Renal pelvis (tissue), 4 donors: ENCODE data around the gene SEMA5A. TPM values are rescaled to one million over a fixed set of nuclear protein-coding genes. Genes with fewer than 3 reads are reported as not detected.

ENCODE experiments used
- DNase-seq: peaks from one replicate; pipeline ENCODE4 v3.0.0-alpha.2; 2013
- polyA plus RNA-seq, 3 donors: library from polyadenylated mRNA; unstranded; fragments of 120-200 nt; gene quantifications; one replicate each; pipeline ENCODE4 v1.2.1, GENCODE V29; 2013; ENCODE audit not compliant: insufficient read length in 3 of 3

SEMA5A gene
- polyA plus RNA-seq, 3 donors, result 32.5 to 44.8 (median 42.8) TPM

DNA sequence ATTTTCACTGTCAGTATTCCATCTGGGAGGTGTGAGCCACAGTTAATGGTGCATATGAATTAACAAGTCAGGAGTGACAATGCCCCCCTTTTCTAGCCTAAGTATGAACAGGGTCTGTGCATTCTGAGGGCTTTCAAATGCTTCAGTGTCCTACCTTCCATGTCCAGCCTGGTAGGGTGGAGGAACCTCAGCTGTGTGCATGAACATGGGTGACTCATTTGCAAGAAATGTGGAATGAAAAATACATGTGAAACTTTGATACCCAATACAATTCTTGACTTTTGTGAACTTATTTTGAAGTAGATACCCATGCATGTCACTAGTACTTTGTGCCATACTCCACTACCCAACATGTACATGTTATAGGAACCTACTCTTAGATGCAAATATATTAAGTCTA lies 375.8 kb downstream of the SEMA5A start:
- no peak for DNase-seq

GRCh38 chr5:9169557-9169902 lies 376.3 kb downstream of the SEMA5A start:
- DNase-seq, result no peak

- no peak for DNase-seq
Measured at GRCh38 chr5:9168791-9169556, 376.9 kb downstream of the SEMA5A start.

- DNase-seq, result no peak
Measured at GRCh38 chr5:9166202-9167112, 379.4 kb downstream of the SEMA5A start.

DNA sequence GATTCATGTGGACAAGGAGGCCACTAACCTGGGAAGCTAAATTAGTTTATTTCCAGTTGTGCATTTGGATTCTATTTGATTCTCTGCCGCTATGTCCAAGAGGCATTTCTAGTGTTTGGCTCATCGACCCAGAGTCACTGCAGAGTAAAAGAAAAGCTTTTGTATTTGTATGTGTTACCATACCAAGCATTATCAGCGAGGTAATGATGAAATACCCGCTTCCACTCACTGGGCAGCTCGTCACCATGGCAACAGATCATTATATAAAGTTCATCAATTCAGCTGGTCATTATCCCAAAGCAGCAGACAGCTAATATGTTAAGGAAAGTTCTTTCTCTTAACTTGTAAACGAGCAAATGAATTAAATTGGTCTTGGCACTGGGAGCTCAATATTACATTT lies 380.3 kb downstream of the SEMA5A start:
- no peak for DNase-seq

GRCh38 chr5:9160747-9161146 lies 385.1 kb downstream of the SEMA5A start:
- peak; percentile 9 for DNase-seq

DNA sequence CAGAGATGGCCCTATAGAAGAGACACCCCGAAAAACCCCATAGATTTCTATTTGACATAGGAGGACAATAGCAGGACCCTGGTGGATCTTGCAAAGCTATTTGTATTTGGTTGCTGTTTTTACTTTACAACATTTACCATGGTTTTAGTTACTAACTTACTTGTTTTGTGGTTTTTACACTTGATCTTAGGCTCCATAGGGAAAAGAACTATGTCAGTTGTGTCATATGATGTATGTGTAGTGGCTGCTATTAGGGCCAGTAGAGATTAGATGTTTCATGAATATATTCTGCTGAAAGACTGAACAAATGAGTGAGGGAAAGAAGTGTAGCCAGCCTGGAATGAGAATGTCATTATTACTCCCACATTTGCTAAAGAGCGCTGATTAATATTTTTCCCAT lies 388.1 kb downstream of the SEMA5A start:
- no peak for DNase-seq

DNA sequence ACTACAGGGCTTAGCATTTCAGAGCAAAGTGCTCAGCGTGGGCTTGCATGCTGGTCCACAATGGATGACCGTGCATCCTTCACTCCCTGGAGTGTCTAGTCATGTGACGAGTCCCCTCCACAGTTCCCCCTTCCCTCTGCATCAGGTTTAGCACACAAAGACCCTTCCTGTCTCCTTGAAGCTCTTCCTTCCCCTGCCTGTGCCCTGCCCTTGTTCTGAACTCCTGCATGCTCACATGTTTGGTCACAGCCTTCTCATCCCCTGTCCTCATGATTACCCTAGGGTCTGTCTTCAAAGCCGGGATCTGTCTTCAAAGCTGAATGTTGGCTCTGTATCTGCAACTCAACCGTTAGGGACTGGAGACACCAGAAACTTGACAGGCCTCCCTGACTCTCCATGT lies 388.9 kb downstream of the SEMA5A start:
- no peak for DNase-seq

- DNase-seq, result peak; percentile 38
Measured at GRCh38 chr5:9156282-9156681, 389.6 kb downstream of the SEMA5A start.

- DNase-seq, result no peak
Measured at GRCh38 chr5:9151684-9152427, 394.0 kb downstream of the SEMA5A start.

GRCh38 chr5:9149988-9150387 lies 395.9 kb downstream of the SEMA5A start:
- DNase-seq, result no peak

DNA sequence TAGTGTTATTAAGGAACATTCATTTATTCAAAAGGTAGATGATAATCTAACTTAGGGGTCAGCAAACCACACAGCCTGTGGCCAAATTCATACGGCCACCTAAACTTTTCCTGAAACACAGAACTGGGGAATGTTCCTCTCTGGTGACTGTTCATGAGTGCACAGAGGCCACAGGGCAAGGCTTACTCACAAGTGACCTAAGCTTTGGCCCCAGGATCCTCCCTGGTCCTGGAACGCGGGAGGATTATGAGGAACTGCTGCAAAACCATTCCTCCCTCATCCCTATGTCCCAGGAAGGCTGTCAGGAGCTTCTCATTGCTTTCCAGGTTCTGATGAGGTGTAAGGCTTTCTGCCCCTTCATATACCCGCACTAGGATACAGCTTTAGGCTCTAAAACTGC lies 397.6 kb downstream of the SEMA5A start:
- DNase-seq, result no peak

DNA sequence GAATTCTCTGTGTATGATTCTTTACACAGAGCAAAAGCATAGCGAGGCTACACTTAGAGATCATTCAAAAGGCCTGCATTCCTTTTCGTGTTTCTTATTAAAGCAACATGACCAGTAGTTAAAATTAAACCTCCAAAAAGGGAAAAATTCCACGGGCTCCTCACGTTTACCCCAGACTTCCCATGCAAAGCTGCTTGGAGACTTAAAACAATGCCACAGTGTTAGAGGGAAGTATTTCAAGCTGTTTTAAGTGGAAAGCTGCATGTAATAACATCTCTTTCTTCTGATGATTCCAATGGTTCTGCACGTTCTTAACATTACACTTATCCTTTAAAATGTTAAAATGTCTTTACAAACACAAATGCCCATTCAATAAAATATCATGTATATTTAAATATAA lies 405.2 kb downstream of the SEMA5A start:
- no peak for DNase-seq

DNA sequence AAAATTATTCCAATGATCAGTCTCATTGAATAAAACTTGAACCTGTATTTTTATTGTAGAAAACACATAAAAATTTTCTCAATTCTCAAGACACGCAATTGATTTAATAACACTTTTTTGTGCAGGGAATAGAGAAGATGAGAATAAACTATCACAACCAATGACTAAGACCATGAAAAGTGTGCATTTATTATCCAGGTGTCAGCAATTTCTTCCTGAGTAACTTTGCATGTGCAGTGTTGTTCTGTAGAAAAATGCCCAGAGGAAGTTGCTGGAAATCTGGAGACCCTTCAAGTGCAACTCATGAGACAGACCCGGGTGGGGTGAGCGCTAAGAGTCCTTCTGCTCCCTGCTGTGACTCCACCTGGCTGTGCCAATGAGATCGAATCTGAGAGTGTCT lies 405.7 kb downstream of the SEMA5A start:
- no peak for DNase-seq

- DNase-seq, result no peak
Measured at GRCh38 chr5:9139344-9139743, 406.5 kb downstream of the SEMA5A start.

GRCh38 chr5:9128136-9128535 lies 417.7 kb downstream of the SEMA5A start:
- no peak for DNase-seq

DNA sequence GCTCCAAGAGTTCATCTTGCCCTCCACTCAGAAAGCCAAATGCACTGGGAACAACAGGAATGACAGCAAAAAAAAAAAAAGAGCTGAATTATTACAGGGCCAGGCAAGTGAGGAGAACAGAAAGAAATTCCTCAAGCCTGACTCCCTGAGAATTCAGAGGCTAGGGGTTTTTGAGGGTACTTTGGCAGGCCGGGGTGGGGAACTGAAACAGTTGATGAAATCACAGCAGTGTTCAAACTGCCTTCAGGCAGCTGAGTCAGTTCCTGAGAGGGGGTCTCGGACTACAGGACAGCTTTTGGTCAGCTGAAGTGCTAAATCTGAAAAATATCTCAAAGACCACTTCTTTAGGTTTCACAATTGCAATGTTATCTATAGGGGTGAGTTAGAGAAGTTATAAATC lies 419.4 kb downstream of the SEMA5A start:
- DNase-seq, result no peak

DNA sequence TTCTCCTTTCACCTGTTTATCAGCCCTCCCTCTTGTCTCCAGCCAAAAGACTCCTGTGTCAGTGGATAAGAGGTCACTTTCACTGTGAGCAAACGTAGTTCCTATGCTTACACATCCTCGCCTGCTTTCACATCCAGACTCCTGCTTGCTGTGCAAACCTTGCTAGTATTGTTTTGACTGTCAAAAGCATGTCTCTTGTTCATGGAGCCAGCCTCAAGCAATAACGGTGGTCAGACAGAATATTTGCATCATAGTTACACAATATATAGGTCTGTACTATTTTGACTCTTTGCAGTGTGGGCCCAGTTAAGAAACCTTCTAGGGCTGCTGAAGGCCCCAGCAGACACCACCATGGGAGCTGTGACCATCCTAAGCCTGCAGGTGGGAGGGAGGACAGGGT lies 420.0 kb downstream of the SEMA5A start:
- DNase-seq, result no peak

- DNase-seq, result no peak
Measured at GRCh38 chr5:9124838-9125237, 421.0 kb downstream of the SEMA5A start.

DNA sequence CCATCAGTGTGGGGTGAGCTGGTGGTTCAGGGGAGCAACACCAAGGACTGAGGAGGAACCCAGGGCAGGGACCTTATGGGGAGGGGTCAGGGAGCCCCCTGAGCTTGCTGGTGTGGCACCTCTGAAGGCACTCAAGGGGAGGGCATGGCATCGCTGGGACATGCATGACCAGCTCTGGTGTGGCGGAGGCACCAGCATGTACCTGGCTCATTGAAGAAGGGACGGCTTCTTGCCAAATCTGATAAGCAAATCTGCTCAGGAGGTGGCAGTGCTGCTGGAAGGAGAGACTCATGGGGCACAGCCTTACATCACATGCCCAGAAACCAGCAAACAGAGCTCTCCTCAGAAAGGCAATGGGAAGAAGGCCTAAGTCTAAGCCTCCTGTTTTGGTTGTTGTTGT lies 421.8 kb downstream of the SEMA5A start:
- no peak for DNase-seq

GRCh38 chr5:9122528-9122927 lies 423.3 kb downstream of the SEMA5A start:
- DNase-seq, result no peak

GRCh38 chr5:9121597-9121996 lies 424.3 kb downstream of the SEMA5A start:
- DNase-seq, result no peak

GRCh38 chr5:9118852-9119251 lies 427.0 kb downstream of the SEMA5A start:
- DNase-seq, result no peak
